Right cardiac atrium (tissue), 5 donors: ENCODE measurements around the gene ZDHHC9. TPM values are rescaled to one million over a fixed set of nuclear protein-coding genes. Genes with fewer than 3 reads are reported as not detected.

Experiments used
- ATAC-seq, 2 donors: fragments of 200-7000 bp; cut with Tn5 transposase; one replicate each; pipeline versions ENCODE4 v1.8.0 to v1.9.1; 2020; ENCODE audit warnings: moderate library complexity in 2 of 2, mild to moderate bottlenecking in 1 of 2
- DNase-seq, 3 donors: peaks; one replicate each; pipeline ENCODE4 v3.0.0-alpha.2; 2020
- H3K27ac ChIP-seq: one replicate; pipeline ENCODE4 v1.5.1; 2013; ENCODE audit warnings: mild to moderate bottlenecking, low read length, control low read depth, moderate library complexity
- H3K27me3 ChIP-seq: one replicate; pipeline ENCODE4 v1.6.1; 2013; ENCODE audit not compliant: control insufficient read depth, insufficient read depth
- H3K4me1 ChIP-seq: one replicate; pipeline ENCODE4 v1.6.1; 2013; ENCODE audit warnings: low read length; ENCODE audit not compliant: control insufficient read depth, insufficient read depth
- H3K4me3 ChIP-seq: one replicate; pipeline ENCODE4 v1.5.1; 2013; ENCODE audit warnings: low read length, control low read depth
- H3K9me3 ChIP-seq: one replicate; pipeline ENCODE4 v1.6.1; 2013; ENCODE audit warnings: low read length; ENCODE audit not compliant: control insufficient read depth
- WGBS: extraction: QIAGEN DNeasy Blood & Tissue Kit; methylation state at CpG from one replicate; pipeline ENCODE4 v1.1.7; 2013; 5-methylcytosine and 5-hydroxymethylcytosine counted together
- intact Hi-C, 4 donors: fragments of 100-400 bp; cut with DNase I; formaldehyde crosslinking; loops; one replicate each; pipeline versions ENCODE4 v1.11.0 to v1.14.0; 2022 to 2023
- polyA plus RNA-seq: library from polyadenylated mRNA; stranded (reverse); fragments of 200-250 nt; gene quantifications from one replicate; pipeline ENCODE4 v1.2.3, GENCODE V29; 2013
- total RNA-seq, 4 donors: library from RNA; stranded (reverse); fragmentation: NEBNext Ultra II Directional; extraction: Animal tissue kit (Norgen Biotek cat#: 25700); gene quantifications; one replicate each; pipeline ENCODE4 v1.2.1, GENCODE V29; 2021
- donor health status: healthy with polysubstance abuse.
- donor health status: DM: no; HTN: yes; CAD: no.
- donor health status: DM: no; HTN: no; CAD: no.
- donor health status: DM: no; HTN: yes; CAD: no; lungs with severe emphysema.
- donor health status: DM: yes; HTN: yes; CAD: no.

ZDHHC9 gene
- total and polyA plus RNA-seq, 5 donors = 6.3 to 16.7 (median 11.2) TPM

DNA sequence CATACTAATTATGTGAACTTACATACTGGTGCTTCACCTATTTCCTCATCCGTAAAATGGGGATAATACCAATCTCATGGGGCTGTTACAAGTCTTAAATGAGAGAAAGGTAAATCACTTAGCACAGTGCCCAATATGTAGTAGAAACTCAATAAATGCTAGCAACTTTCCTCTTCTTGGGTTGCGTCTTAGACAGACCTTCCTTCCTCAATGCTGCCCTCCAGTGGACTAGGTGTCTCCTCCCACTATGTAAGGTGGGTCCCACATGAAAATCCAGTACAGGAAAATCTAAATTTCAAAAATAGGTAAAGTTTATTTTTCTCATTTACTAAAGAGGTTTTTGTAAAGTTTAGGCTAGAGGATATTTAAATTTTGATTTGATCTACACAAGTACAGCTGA is 20.6 kb downstream of the ZDHHC9 start:
- peak in 1 of 2 donors; percentile 58 for ATAC-seq
- intact Hi-C loops = loop anchor here in 2 of 4 donors (5.0 to 10.0 kb wide), 2 partner anchors 188 to 216 kb away; no protein-coding TSS in a partner anchor
- H3K27me3 ChIP-seq = no peaks in the 10 kb centered on the region

DNA sequence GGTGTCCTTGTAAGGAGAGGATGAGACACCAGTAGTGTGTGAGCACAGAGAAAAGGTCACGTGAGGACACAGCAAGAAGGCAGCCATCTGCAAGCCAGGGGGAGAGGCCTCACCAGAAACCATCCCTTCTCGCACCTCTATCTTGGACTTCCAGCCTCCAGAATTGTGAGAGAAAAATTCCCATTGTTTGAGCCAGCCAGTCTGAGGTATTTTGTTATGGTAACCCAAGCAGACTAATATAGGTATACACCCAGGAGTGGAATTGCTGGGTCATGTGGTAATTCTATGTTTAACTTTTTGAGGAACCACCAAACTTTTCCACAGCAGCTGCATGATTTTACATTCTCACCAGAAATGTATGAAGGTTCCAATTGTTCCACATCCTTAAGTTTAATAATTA is 25.6 kb downstream of the ZDHHC9 start:
- ATAC-seq = no peak
- H3K4me3 ChIP-seq = no peak overlapping the region

More for the DNA sequence above, 20.6 kb downstream of the ZDHHC9 start:
- 75% methylated on average over 2 of the region's 2 CpGs for WGBS
- Histone ChIP-seq H3K4me3 (no peak overlapping the region), H3K27ac (no peak overlapping the region), H3K9me3 (no peaks in the 10 kb centered on the region), H3K4me1 (no peaks in the 10 kb centered on the region)
- DNase-seq = peak in 1 of 3 donors; percentile 19

DNA sequence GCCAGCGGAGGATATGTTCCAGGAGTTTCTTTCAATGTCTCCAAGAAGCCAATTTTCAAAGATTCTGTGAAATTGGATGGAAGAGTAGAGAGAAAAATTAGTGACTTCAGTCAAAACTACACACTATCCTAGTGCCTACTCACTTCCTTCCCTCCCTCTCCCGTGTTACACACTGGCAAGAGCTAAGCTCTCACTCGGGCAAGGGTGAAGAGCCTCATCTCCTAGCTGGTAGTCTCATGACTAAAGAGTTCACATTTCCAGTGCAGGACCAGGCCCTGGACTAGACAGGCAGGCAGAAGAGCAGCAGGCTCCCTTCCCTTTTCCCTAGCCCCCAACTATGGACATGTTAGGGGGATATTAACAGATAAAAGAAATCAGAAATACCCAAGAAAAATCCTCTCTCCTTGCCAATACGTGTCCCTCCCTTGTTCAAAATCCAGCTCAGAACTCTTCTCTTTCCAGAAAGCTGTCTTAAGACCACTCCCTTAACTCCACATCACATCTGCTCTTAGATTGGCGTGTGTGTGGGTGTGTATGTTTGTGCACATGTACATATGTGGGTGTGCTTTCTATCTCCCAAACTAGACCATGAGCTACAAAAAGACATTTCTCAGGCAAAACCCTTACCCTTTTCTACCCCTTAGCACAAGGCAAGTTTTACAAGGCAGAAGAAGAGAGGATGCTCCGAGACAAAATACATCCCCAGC is 29.9 kb downstream of the ZDHHC9 start:
- ATAC-seq = no peak
- 83% methylated on average over 6 of the region's 6 CpGs for WGBS

More for the DNA sequence above, 25.6 kb downstream of the ZDHHC9 start:
- Histone ChIP-seq H3K9me3 (no peaks in the 10 kb centered on the region), H3K27me3 (no peaks in the 10 kb centered on the region), H3K4me1 (no peaks in the 10 kb centered on the region), H3K27ac (no peak overlapping the region)
- intact Hi-C loops = no loop called here
- WGBS = 100% methylated on average over 2 of the region's 2 CpGs
- DNase-seq = no peak

DNA sequence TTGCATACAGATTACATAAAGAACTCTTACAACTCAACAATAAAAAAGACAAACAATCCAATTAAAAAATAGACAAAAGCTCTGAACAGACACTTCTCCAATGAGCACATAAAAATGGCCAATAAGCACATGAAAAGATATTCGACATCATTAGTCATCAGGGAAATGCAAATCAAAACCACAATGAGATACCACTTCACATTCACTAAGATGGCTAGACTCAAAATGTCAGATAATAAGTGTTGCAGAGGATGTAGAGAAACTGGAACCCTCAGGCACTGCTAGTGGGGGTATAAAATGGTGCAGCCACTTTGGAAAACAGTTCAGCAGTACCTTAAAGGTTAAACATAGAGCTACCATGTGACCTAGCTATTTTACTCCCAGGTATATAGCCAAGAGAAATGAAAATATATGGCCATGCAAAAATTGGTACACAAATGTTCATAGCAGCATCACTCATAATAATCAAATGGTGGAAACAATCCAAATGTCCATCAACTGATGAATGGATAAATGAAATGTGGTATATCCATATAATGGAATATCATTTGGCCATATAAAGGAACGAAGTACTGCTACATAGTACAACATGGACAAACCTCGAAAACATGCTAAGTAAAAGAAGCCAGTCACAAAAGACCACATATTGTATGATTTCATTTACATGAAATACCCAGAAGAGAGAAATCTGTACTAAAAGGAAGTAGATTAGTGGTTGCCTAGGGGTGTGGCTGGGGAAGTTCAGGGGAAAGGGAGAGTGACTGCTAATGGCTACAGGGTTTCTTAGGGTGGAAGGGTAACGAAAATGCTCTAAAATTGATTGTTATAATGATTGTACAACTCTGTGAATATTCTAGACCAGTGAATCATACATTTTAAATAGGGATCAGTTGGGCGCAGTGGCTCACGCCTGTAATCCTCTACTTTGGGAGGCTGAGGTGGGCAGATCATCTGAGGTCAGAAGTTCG is 34.6 kb downstream of the ZDHHC9 start:
- no peak overlapping the region for H3K4me3 ChIP-seq
- DNase-seq = no peak
- H3K9me3 ChIP-seq = no peaks in the 10 kb centered on the region
- H3K27ac ChIP-seq = no peak overlapping the region
- WGBS = 91% methylated on average over 7 of the region's 7 CpGs
- intact Hi-C loops = no loop called here
- no peaks in the 10 kb centered on the region for H3K27me3 ChIP-seq
- H3K4me1 ChIP-seq = no peaks in the 10 kb centered on the region
- ATAC-seq = no peak

More for the DNA sequence above, 29.9 kb downstream of the ZDHHC9 start:
- no peaks in the 10 kb centered on the region for H3K4me1 ChIP-seq
- H3K9me3 ChIP-seq = no peaks in the 10 kb centered on the region
- no peak overlapping the region for H3K27ac ChIP-seq
- intact Hi-C loops = no loop called here
- H3K4me3 ChIP-seq = no peak overlapping the region
- no peaks in the 10 kb centered on the region for H3K27me3 ChIP-seq
- DNase-seq = no peak

DNA sequence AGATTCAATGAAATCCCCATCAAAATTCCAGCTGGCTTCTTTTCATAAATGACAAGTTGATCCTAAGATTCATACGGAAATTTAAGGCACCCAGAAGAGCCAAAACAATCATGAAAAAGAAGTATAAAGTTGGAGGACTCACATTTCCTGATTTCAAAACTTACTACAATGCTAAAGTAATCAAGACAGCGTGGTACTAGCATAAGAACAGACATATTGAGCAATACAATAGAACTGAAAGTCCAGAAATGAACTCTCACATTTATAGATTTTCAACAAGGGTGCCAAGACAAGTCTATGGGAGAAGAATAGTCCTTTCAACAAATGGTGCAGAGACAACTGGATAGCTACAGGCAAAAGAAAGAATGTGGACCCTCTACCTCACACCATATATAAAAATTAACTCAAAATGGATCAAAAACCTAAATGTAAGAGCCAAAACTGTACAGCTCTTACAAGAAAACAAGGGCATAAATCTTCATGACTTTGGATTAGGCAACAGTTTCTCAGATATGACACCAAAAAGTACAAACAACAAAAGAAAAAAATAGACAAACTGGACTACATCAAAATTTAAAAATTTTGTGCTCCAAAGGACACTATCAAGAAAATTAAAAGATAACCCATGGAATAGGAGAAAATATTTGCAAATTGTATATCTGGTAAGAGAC is 35.4 kb downstream of the ZDHHC9 start:
- H3K4me3 ChIP-seq = no peak overlapping the region
- intact Hi-C loops = no loop called here
- DNase-seq = no peak
- WGBS = 64% methylated on average over 2 of the region's 2 CpGs
- no peaks in the 10 kb centered on the region for H3K27me3 ChIP-seq
- H3K27ac ChIP-seq = no peak overlapping the region
- H3K9me3 ChIP-seq = no peaks in the 10 kb centered on the region
- ATAC-seq = no peak
- H3K4me1 ChIP-seq = no peaks in the 10 kb centered on the region

DNA sequence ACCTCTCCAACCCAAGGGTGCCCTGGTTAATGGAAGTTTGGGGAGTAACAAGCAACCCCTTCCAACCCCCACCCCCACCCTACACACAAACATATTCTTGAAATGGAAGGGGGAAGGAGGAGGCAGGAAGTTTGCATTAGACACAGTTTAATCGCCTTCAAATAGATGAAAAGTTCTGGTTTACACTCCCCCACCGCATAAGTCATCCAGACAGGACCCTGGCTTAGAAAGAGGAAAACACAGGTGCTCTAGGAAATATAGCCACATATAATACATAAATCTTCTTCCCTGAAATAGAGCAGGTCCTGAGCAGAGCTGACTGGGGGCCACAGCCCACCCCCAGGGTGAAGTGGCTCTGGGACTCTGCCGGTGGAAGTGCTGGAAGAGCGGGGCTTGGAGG is 38.9 kb downstream of the ZDHHC9 start:
- DNase-seq = no peak

DNA sequence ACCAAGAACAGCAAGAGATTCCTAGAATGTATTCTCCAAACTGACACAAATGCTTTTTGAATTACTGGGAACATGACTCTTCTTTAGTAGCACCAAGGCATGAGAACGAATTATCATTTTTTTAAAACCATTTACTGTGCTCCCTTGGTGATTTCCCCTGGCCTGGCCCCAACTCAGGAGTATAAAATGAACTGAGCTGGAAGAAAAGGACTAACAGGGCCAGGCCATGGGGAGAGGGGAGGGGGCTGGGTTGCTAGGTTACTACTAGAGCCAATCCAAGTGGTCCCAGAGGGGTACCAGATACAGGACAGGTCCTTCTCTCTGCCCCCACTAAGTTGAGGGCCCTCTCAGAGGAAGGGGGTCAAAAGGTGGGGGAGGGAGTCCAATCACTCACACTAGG is 40.8 kb downstream of the ZDHHC9 start:
- H3K9me3 ChIP-seq = no peaks in the 10 kb centered on the region
- no peaks in the 10 kb centered on the region for H3K27me3 ChIP-seq
- no peaks in the 10 kb centered on the region for H3K4me1 ChIP-seq
- intact Hi-C loops = no loop called here
- no peak for DNase-seq
- 39% methylated on average over 1 of the region's 1 CpG for WGBS
- ATAC-seq = no peak
- H3K27ac ChIP-seq = no peak overlapping the region
- no peak overlapping the region for H3K4me3 ChIP-seq

More for the DNA sequence above, 38.9 kb downstream of the ZDHHC9 start:
- intact Hi-C loops = no loop called here
- Histone ChIP-seq H3K27me3 (no peaks in the 10 kb centered on the region), H3K4me3 (no peak overlapping the region), H3K9me3 (no peaks in the 10 kb centered on the region), H3K27ac (no peak overlapping the region), H3K4me1 (no peaks in the 10 kb centered on the region)
- 82% methylated on average over 4 of the region's 4 CpGs for WGBS
- no peak for ATAC-seq

DNA sequence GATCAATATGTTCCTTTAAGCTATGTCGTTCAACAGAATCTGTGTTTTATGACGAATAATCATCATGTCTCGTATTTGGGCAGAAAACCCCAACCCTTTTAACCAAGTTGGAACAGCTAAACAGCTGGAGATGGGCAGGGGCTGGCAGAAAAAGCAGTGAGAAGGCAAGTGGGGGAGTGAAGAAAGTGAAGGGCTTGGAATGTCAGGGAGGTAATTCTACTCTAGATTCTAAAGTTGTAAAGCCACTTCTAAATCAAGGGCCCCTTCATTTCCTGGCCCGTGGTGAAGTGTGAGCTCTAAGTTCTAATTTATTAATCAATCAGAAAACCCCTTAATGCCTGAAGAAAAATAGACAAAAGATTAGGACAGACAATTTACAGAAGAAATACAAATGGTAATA is 43.5 kb downstream of the ZDHHC9 start:
- intact Hi-C loops = no loop called here
- Histone ChIP-seq H3K27me3 (no peaks in the 10 kb centered on the region), H3K9me3 (no peaks in the 10 kb centered on the region), H3K4me1 (no peaks in the 10 kb centered on the region), H3K27ac (no peak overlapping the region), H3K4me3 (no peak overlapping the region)
- whole genome bisulfite sequencing = 84% methylated on average over 4 of the region's 4 CpGs
- DNase-seq (no peak), ATAC-seq (no peak)

DNA sequence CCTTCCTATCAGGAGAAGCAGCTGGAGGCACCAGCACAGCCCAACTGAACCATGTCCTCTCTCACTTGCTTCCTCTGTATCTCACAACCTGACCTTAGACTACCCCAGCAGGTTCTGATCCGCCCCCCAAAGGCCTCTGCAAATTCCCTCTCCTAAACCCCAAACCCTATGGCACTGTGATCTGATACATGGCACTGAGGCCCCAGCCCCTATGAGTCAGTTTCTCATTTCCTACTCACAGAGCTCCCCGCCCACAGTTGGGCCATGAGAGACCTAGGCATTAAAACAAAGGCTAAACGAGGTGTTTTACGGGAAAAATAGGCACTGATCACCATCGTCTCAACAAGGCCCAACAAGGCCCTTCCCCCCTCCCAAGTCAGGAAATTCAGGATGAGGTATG is 44.8 kb downstream of the ZDHHC9 start:
- H3K9me3 ChIP-seq = no peaks in the 10 kb centered on the region
- no peaks in the 10 kb centered on the region for H3K27me3 ChIP-seq
- DNase-seq = no peak
- intact Hi-C loops = no loop called here
- H3K4me3 ChIP-seq = no peak overlapping the region
- no peak overlapping the region for H3K27ac ChIP-seq
- ATAC-seq = peak in 1 of 2 donors; percentile 35
- WGBS = 82% methylated on average over 5 of the region's 5 CpGs
- H3K4me1 ChIP-seq = no peaks in the 10 kb centered on the region

DNA sequence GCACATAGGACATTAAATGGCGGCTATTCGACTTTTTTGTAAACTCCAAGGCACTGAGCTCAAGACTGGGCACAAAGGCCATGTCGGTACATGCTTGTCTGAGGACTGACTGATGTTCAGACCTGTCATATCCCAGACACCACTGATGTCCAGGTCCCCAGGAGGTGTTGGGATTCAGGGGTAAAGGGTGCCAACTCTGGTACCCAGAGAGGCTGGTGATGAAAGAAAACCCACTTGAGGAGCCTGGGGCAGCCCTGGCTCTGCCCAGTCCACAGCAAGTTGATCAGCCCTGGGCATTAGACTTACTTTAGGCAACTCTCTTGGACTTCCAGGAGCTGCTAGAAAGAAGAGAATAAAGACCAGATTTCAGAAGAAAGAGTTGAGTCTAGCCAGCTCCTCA is 45.2 kb downstream of the ZDHHC9 start:
- 98% methylated on average over 3 of the region's 3 CpGs for WGBS
- DNase-seq (no peak), ATAC-seq (no peak)
- no peaks in the 10 kb centered on the region for H3K9me3 ChIP-seq
- no peaks in the 10 kb centered on the region for H3K4me1 ChIP-seq
- no peak overlapping the region for H3K27ac ChIP-seq
- H3K27me3 ChIP-seq = no peaks in the 10 kb centered on the region
- H3K4me3 ChIP-seq = no peak overlapping the region
- intact Hi-C loops = no loop called here
